PC-3 (cell line): Measurements from ENCODE around the gene PPP1R12A. TPM values are rescaled to one million over a fixed set of nuclear protein-coding genes. Genes with fewer than 3 reads are reported as not detected.
A peak's percentile ranks its signal among the peaks of the same experiment; 100 is the strongest.

Experiments used
- ATAC-seq: fragments of 200-7000 bp; cut with Tn5 transposase; 2 replicates; pipeline ENCODE4 v1.9.1; 2020; ENCODE audit warnings: mild to moderate bottlenecking, moderate library complexity
- BruUV-seq: library from RNA; stranded (reverse); fragments of 400-500 nt; replicated peaks from 2 replicates; lab custom pipeline; 2021; lab: Mats Ljungman, UMichigan
- CTCF ChIA-PET: fragments of 300-600 bp; sonication (Branson Sonifier 250); formaldehyde crosslinking; loops from one replicate; lab custom pipeline; 2022; ENCODE audit warnings: antibody characterized with exemption; lab: Charles Lee
- POLR2A ChIA-PET: fragments of 300-600 bp; sonication (Branson Sonifier 250); formaldehyde crosslinking; loops from one replicate; lab custom pipeline; 2022; ENCODE audit warnings: antibody characterized with exemption; ENCODE audit not compliant: unreplicated experiment; lab: Charles Lee
- DNase-seq: peaks from one replicate; pipeline ENCODE4 v3.0.0-alpha.2; 2015
- H2AFZ ChIP-seq: fragments of 300-600 bp; sonication (generic); 2 replicates; pipeline ENCODE4 v1.6.0; 2016; ENCODE audit warnings: antibody characterized with exemption, low read length
- H3F3A ChIP-seq: fragments of 300-600 bp; sonication (generic); one replicate; pipeline ENCODE4 v1.6.0; 2017; ENCODE audit warnings: antibody characterized with exemption, low read length, control low read depth, mild to moderate bottlenecking; ENCODE audit not compliant: unreplicated experiment
- H3K27ac ChIP-seq: fragments of 300-600 bp; sonication (generic); 2 replicates; pipeline ENCODE4 v1.5.1; 2016; ENCODE audit warnings: mild to moderate bottlenecking, low read length
- H3K27me3 ChIP-seq: fragments of 300-600 bp; sonication (generic); 2 replicates; pipeline ENCODE4 v1.6.1; 2016; ENCODE audit warnings: low read length, mixed read lengths
- H3K36me3 ChIP-seq: fragments of 300-600 bp; sonication (generic); 2 replicates; pipeline ENCODE4 v1.6.1; 2016; ENCODE audit warnings: low read depth, mixed run types, low read length, mixed read lengths
- H3K4me1 ChIP-seq: fragments of 300-600 bp; sonication (generic); 2 replicates; pipeline ENCODE4 v1.5.1; 2016; ENCODE audit warnings: low read length; ENCODE audit not compliant: insufficient read depth
- H3K4me2 ChIP-seq: fragments of 300-600 bp; sonication (generic); 2 replicates; pipeline ENCODE4 v1.6.0; 2016; ENCODE audit warnings: low read length
- H3K4me3 ChIP-seq: fragments of 300-600 bp; sonication (generic); 2 replicates; pipeline ENCODE4 v1.5.1; 2016; ENCODE audit warnings: mild to moderate bottlenecking, low read length, mixed read lengths
- H3K79me2 ChIP-seq: fragments of 300-600 bp; sonication (generic); 2 replicates; pipeline ENCODE4 v1.6.1; 2017; ENCODE audit warnings: low read length, mixed read lengths
- H3K9ac ChIP-seq: fragments of 300-600 bp; sonication (generic); 2 replicates; pipeline ENCODE4 v1.6.0; 2016; ENCODE audit warnings: mild to moderate bottlenecking, low read length
- H3K9me2 ChIP-seq: fragments of 300-600 bp; sonication (generic); replicated peaks from 2 replicates; pipeline ENCODE4 v1.6.1; 2016; ENCODE audit warnings: mixed run types, low read length, mixed read lengths
- H3K9me3 ChIP-seq: fragments of 300-600 bp; sonication (generic); 2 replicates; pipeline ENCODE4 v1.6.1; 2016; ENCODE audit warnings: low read length, mixed read lengths
- H4K20me1 ChIP-seq: fragments of 300-600 bp; sonication (generic); 2 replicates; pipeline ENCODE4 v1.6.1; 2016; ENCODE audit warnings: low read length, mixed read lengths
- EZH2 ChIP-seq: fragments of 300-600 bp; sonication (generic); IDR thresholded peaks from one replicate; pipeline ENCODE4 v1.6.1; 2017; ENCODE audit warnings: antibody characterized with exemption, mild to moderate bottlenecking, low read length; ENCODE audit not compliant: unreplicated experiment
- EZH2phosphoT487 ChIP-seq: fragments of 300-600 bp; sonication (generic); IDR thresholded peaks from 2 replicates; pipeline ENCODE4 v1.6.1; 2018; ENCODE audit warnings: mild to moderate bottlenecking, antibody characterized with exemption, low read length, borderline replicate concordance
- intact Hi-C: fragments of 100-400 bp; cut with micrococcal nuclease; formaldehyde crosslinking; loops from 2 replicates; pipeline ENCODE4 v1.9.0; 2023
- total RNA-seq: library from RNA; depleted of rRNA; stranded (reverse); fragments of >200 nt; gene quantifications from 2 replicates; pipeline ENCODE4 v1.2.3, GENCODE V29; 2014
- TF ChIP-seq, protein P1 (sequence below): fragments of 300-600 bp; sonication (generic); conservative IDR thresholded peaks from 2 replicates; pipeline ENCODE4 v1.5.1; 2017; ENCODE audit warnings: antibody characterized with exemption, low read depth, mild to moderate bottlenecking, low read length

The PPP1R12A gene
- total RNA-seq, 1 experiment from 2014 or later = 43.2 TPM

DNA sequence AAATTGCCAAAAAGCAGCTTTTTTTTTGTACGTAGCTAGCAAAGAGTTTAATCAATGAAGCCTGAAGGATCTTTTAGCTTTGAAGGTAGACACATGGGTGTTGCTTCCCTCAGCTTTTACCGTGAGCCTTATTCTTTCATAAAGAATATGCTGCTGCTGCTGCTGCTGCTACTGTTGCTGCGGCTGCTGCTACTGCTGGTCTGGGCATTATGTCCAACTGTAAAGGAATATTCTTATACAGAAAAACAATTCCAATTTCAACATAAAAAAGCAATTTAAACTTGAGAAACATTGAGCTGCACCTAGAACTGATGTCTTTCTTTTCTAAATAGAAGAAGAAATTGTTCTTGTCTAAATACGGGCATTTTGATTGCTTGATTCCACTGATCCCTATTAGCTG lies 38.9 kb upstream of the PPP1R12A start:
- Histone ChIP-seq H3K9me2 (no peaks in the 10 kb centered on the region), H3K4me3 (no peak overlapping the region), H3K79me2 (no peaks in the 10 kb centered on the region), H2AFZ (no peak overlapping the region), H3K4me1 (peaks cover 9% of the 10 kb centered on the region), H4K20me1 (no peaks in the 10 kb centered on the region), H3K9me3 (no peaks in the 10 kb centered on the region), H3K9ac (no peak overlapping the region), H3K27ac (no peak overlapping the region), H3K4me2 (no peak overlapping the region), H3K36me3 (no peaks in the 10 kb centered on the region), H3F3A (no peaks in the 10 kb centered on the region), H3K27me3 (no peaks in the 10 kb centered on the region)
- ATAC-seq = no peak
- BruUV-seq = no TSS peak
- TF ChIP-seq, protein P1, sequence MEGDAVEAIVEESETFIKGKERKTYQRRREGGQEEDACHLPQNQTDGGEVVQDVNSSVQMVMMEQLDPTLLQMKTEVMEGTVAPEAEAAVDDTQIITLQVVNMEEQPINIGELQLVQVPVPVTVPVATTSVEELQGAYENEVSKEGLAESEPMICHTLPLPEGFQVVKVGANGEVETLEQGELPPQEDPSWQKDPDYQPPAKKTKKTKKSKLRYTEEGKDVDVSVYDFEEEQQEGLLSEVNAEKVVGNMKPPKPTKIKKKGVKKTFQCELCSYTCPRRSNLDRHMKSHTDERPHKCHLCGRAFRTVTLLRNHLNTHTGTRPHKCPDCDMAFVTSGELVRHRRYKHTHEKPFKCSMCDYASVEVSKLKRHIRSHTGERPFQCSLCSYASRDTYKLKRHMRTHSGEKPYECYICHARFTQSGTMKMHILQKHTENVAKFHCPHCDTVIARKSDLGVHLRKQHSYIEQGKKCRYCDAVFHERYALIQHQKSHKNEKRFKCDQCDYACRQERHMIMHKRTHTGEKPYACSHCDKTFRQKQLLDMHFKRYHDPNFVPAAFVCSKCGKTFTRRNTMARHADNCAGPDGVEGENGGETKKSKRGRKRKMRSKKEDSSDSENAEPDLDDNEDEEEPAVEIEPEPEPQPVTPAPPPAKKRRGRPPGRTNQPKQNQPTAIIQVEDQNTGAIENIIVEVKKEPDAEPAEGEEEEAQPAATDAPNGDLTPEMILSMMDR = no peak
- no peak for TF ChIP-seq EZH2
- no peak for TF ChIP-seq EZH2phosphoT487
- intact Hi-C loops = no loop called here
- ChIA-PET CTCF (no interaction called here), POLR2A (no interaction called here)
- DNase-seq = no peak

GRCh38 chr12:79964100-79964627 lies 29.3 kb upstream of the PPP1R12A start:
- TF ChIP-seq EZH2 (no peak), EZH2phosphoT487 (no peak)
- TF ChIP-seq, protein P1 = no peak
- DNase-seq = no peak
- H3K36me3 ChIP-seq = no peaks in the 10 kb centered on the region
- no peak overlapping the region for H3K4me3 ChIP-seq
- ChIA-PET POLR2A (no interaction called here), CTCF (no interaction called here)
- H3F3A ChIP-seq = no peaks in the 10 kb centered on the region
- no peaks in the 10 kb centered on the region for H4K20me1 ChIP-seq
- H3K27me3 ChIP-seq = no peaks in the 10 kb centered on the region
- H3K9me3 ChIP-seq = no peaks in the 10 kb centered on the region
- intact Hi-C loops = no loop called here
- no peaks in the 10 kb centered on the region for H3K9me2 ChIP-seq
- H3K9ac ChIP-seq = no peak overlapping the region
- no peak for ATAC-seq
- no peak overlapping the region for H3K4me2 ChIP-seq
- H2AFZ ChIP-seq = no peak overlapping the region
- BruUV-seq = no TSS peak
- H3K4me1 ChIP-seq = no peaks in the 10 kb centered on the region
- no peaks in the 10 kb centered on the region for H3K79me2 ChIP-seq
- no peak overlapping the region for H3K27ac ChIP-seq

GRCh38 chr12:79961411-79961810 lies 26.5 kb upstream of the PPP1R12A start:
- ATAC-seq (peak; percentile 31), DNase-seq (no peak)
- intact Hi-C loops = no loop called here
- ChIA-PET CTCF (no interaction called here), POLR2A (no interaction called here)
- Histone ChIP-seq H3K36me3 (no peaks in the 10 kb centered on the region), H3K27me3 (no peaks in the 10 kb centered on the region), H2AFZ (no peak overlapping the region), H4K20me1 (no peaks in the 10 kb centered on the region), H3K9me3 (no peaks in the 10 kb centered on the region), H3F3A (no peaks in the 10 kb centered on the region), H3K79me2 (no peaks in the 10 kb centered on the region), H3K4me1 (no peaks in the 10 kb centered on the region), H3K4me2 (no peak overlapping the region), H3K4me3 (no peak overlapping the region), H3K9me2 (no peaks in the 10 kb centered on the region), H3K27ac (no peak overlapping the region), H3K9ac (no peak overlapping the region)
- no TSS peak for BruUV-seq
- TF ChIP-seq, protein P1 = no peak
- TF ChIP-seq EZH2 = no peak
- TF ChIP-seq EZH2phosphoT487 = no peak
